Embryonic facial prominence (tissue), 1 donor: ENCODE results near the gene TSPAN13.
"Not testable (repeated sequence)": the region's sequence is repeated elsewhere in the genome, so short reads cannot be mapped to it uniquely, and the experiment has no call there.

Source experiments
- DNase-seq: peaks from one replicate; pipeline ENCODE4 v3.0.0-alpha.2; 2016; ENCODE audit errors: extremely low spot score

The TSPAN13 gene

DNA sequence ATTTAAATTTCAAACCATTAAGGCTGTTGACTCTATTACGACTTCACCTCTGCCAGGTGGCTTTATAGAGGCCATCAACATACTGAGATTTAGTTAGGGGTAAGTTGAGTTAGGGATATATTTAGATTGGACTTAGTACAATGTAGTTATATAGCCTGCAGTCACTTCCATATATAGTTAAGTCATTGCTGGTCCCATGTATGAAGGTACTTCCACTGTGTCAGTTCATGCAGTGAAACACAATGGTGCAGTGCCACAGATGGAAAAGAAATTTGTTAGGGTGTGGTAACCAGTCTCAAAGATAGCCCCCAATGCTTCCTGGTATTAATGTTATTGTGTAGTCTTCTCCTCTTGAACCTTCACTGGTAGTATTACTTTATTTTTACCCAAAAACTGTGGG lies 12.6 kb upstream of the TSPAN13 start:
- no peak for DNase-seq

DNA sequence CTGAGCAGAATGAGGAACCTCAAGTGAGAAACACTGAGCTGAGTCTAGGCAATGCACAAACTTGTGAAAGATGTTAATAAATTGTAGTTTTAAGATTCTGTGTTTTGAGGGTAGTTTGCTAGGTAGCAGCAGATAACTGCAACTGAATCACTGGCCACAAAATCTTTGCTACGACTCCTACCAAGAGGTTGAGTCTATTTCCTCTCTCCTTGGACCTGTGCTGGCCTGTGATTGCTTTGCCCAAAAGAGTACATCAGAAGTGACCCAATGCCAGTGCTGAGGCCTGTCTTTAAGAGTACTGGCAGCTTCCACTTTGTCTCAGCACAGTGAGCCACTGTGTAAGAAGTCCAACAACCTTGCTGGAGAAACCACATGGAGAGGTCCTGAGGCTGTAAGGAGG lies 11.9 kb upstream of the TSPAN13 start:
- DNase-seq, result no peak

- no peak for DNase-seq
Measured at GRCh38 chr7:16742547-16742946, 11.0 kb upstream of the TSPAN13 start.

DNA sequence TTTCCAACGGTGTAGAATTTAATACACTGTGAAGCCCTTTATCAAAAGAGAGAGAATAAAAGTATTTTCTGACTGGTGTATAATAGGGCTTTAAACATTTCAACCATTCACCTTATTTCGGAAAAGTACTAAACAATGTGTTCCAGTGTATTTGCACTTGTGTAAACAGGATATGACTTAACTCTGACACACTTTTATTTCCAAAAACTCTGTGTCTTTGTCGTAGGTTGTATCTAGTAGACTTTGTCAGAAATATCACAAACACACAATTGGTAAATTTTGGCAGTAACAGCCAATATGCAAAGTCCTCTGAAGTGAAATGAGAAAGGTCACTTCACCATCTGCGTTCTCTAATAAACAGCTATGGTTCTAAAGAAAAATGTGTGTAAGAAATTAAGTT lies 10.3 kb upstream of the TSPAN13 start:
- DNase-seq, result no peak

GRCh38 chr7:16744518-16745250 lies 8.9 kb upstream of the TSPAN13 start:
- no peak for DNase-seq

DNA sequence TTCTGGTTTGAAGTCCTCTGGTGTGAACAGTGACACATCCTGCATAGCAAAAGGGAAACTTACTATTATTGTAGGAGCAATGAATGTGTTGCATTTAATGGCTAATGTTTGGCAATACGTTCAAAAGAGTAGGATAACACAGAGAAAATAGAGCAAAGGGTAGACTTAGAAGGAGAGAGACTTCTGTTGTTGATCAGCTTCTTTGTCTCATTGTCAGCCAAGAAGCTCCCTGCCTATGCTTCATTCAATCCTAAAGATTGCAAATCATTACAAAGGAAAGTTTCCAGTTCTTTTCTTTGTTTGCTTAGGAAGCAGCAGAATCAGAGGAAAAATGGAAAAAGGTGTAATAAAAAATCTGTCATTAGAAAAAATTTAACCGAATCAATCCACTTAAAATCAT lies 7.9 kb upstream of the TSPAN13 start:
- DNase-seq, result no peak

- no peak for DNase-seq
Measured at GRCh38 chr7:16747102-16747501, 6.5 kb upstream of the TSPAN13 start.

DNA sequence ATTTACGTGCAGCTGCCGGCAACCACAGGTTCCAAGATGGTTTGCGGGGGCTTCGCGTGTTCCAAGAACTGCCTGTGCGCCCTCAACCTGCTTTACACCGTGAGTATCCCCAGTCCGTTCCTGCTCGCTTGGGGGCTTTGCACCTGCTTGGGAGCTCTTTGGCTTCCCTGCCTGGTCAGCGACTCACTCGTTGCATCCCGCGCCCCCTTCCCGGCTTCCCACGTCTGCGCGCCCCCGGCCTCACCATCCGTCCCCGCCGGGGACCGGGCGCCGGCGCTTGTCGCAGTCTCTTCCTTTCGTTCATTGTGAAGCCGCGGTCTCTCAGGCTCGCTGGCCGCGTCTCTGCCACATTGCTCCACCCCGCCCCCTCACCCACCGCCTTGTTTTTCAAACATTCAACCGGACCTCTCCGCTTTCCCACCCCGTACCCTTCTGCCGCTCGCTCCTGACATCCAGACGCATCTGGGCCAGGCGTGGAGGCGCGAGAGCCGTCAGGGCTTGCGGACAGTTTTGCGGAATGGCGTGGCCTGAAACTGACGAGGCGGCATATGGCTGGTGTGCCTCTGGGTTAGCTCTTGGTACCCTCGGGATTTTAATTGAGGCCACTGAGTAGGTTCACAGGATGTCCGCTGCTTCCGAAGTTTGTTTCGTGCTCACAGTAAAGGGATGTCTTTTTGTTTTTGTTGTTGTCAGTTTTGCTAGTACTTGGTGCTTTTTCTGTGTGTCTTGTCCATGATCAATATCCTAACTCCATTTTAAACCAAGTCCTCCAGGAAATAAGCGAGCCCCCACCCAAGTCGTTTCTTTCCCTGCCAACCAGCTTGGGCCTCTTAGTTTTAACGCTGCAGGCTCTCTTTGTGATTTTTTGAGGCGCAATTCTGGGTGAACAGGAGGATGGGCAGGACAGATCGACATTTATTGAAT lies 639 bp downstream of the TSPAN13 start:
- DNase-seq, result no peak

- DNase-seq, result no peak
Measured at GRCh38 chr7:16754856-16755317, 1.3 kb downstream of the TSPAN13 start.

DNA sequence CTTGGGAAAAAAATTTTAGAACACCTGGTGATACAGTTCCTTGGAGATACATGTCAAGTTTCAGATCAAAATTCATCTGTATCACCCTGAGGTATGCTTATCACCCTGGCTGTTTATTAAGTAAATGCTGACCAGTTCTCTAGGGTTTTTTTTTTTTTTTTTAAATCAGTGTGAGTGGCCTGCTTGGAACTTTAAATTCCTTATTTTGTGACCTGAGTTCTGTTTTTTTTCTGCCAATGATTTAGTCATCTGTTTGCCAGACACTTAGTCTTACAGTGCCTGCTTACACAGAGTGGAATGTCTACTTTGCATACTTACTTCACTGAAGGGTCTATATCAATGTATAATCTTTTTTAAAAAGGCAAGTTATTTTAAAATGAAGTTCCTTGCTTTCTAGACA lies 1.8 kb downstream of the TSPAN13 start:
- DNase-seq, result no peak

DNA sequence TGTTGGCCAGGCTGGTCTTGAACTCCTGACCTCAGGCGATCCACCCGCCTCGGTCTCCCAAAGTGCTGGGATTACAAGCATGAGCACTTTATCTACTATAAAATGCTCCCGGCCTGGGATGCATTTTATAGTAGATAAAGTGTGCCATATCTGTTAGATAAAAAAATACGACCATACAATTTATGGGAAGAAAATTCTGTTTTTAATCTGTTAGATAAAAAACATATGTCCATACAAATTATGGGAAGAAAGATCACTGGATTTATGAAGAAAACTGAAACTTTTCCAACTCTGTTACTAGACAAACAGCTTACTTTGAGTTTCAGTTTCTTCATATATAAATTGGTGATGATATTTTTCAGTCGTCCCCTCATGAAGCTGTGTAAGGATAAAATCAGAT lies 4.5 kb downstream of the TSPAN13 start:
- no peak for DNase-seq

GRCh38 chr7:16758631-16759611 lies 5.4 kb downstream of the TSPAN13 start:
- no peak for DNase-seq

- DNase-seq, result no peak
Measured at GRCh38 chr7:16759840-16760239, 6.3 kb downstream of the TSPAN13 start.

- DNase-seq, result no peak
Measured at GRCh38 chr7:16762177-16762576, 8.6 kb downstream of the TSPAN13 start.

- no peak for DNase-seq
Measured at GRCh38 chr7:16764942-16765341, 11.4 kb downstream of the TSPAN13 start.

DNA sequence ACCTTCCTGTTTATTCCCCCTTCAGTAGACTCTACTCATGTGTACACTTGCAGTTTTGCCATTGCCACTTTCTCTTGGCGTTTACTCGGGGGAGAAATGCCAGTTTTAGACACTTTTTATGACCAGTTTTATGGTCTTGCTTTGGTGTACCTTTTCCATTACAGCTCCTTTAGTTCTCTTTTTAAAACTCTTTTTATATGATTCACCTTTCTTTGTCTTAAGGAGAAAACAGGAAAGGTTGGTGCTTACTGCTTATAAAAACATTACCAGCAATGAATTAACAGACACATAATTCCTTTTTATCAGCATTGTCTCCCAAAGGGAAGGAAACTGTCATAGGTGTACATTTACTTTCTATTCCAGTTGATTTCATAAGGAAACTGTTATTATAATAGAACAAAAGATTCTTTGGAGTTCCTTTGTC lies 11.9 kb downstream of the TSPAN13 start:
- no peak for DNase-seq

- DNase-seq, result not testable (repeated sequence)
Measured at GRCh38 chr7:16769994-16770393, 16.4 kb downstream of the TSPAN13 start.

- no peak for DNase-seq
Measured at GRCh38 chr7:16770657-16771329, 17.2 kb downstream of the TSPAN13 start.

GRCh38 chr7:16773326-16773725 lies 19.8 kb downstream of the TSPAN13 start:
- DNase-seq, result no peak

GRCh38 chr7:16773884-16774283 lies 20.3 kb downstream of the TSPAN13 start:
- DNase-seq, result no peak

GRCh38 chr7:16774294-16774693 lies 20.7 kb downstream of the TSPAN13 start:
- DNase-seq, result no peak
